GM10266 (cell line): ENCODE measurements around the gene IKZF5.

Experiments used
- DNase-seq: peaks from one replicate; pipeline ENCODE4 v3.0.0; 2012; ENCODE audit errors: extremely low spot score
- TF ChIP-seq, protein P1 (sequence below): IDR thresholded peaks from 2 replicates; pipeline ENCODE4 v1.5.1; 2012; ENCODE audit warnings: mild to moderate bottlenecking, low read depth; ENCODE audit not compliant: control insufficient read depth, insufficient read depth; ENCODE audit errors: missing control alignments

IKZF5 gene

GRCh38 chr10:122993797-122994336 is 14.7 kb downstream of the IKZF5 start:
- no peak for DNase-seq
- TF ChIP-seq, protein P1, sequence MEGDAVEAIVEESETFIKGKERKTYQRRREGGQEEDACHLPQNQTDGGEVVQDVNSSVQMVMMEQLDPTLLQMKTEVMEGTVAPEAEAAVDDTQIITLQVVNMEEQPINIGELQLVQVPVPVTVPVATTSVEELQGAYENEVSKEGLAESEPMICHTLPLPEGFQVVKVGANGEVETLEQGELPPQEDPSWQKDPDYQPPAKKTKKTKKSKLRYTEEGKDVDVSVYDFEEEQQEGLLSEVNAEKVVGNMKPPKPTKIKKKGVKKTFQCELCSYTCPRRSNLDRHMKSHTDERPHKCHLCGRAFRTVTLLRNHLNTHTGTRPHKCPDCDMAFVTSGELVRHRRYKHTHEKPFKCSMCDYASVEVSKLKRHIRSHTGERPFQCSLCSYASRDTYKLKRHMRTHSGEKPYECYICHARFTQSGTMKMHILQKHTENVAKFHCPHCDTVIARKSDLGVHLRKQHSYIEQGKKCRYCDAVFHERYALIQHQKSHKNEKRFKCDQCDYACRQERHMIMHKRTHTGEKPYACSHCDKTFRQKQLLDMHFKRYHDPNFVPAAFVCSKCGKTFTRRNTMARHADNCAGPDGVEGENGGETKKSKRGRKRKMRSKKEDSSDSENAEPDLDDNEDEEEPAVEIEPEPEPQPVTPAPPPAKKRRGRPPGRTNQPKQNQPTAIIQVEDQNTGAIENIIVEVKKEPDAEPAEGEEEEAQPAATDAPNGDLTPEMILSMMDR = no peak

- TF ChIP-seq, protein P1 = no peak
- DNase-seq = no peak
Measured at GRCh38 chr10:122992031-122992585, 16.5 kb downstream of the IKZF5 start.

- DNase-seq = no peak
- TF ChIP-seq, protein P1 = no peak
Measured at GRCh38 chr10:122990278-122990677, 18.3 kb downstream of the IKZF5 start.

GRCh38 chr10:122988501-122988900 is 20.1 kb downstream of the IKZF5 start:
- TF ChIP-seq, protein P1 = no peak

GRCh38 chr10:122986335-122986734 is 22.3 kb downstream of the IKZF5 start:
- TF ChIP-seq, protein P1 = no peak
- no peak for DNase-seq

More at GRCh38 chr10:122988501-122988900, 20.1 kb downstream of the IKZF5 start:
- no peak for DNase-seq

- no peak for DNase-seq
Measured at GRCh38 chr10:122984708-122985107, 23.9 kb downstream of the IKZF5 start.

DNA sequence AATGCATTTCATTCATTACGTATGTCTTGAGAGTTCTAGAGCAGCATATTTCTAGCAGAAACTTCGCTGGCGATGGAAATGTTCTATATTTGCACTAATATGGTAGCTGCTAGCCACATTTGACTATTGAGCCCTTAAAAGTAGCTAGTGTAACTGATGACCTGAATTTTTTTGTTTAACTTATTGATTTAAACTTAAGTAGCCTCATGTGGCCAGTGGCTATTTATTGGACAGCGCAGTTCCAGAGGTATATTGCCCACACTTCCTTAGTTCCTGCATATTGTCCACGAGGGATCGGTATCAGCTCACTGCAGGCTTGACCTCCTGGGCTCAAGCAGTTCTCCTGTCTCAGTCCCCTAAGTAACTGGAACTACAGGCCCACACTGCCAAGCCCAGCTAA is 24.7 kb downstream of the IKZF5 start:
- DNase-seq = no peak
- TF ChIP-seq, protein P1 = no peak

More at GRCh38 chr10:122984708-122985107, 23.9 kb downstream of the IKZF5 start:
- TF ChIP-seq, protein P1 = no peak
